ENCODE data around the gene ZIK1. TPM values are rescaled to one million over a fixed set of nuclear protein-coding genes. Genes with fewer than 3 reads are reported as not detected.

Gene ZIK1
- not detected in 2 replicates for total RNA-seq (2014; rRNA removed; shearing (Covaris generic))

GRCh38 chr19:57583521-57584416, at the start of gene ZIK1:
Gene ZIK1 (plus strand): TSS chr19:57584145. CDS start chr19:57584357, 212 bp downstream.
- DNase-seq (ENCODE audit: low spot score), result no peak

GRCh38 chr19:57537953-57538547, 45.9 kb upstream of the ZIK1 start:
- DNase-seq (ENCODE audit: low spot score), result no peak

- DNase-seq (ENCODE audit: low spot score), result no peak
These were observed 37.4 kb upstream of the ZIK1 start for GRCh38 chr19:57546513-57546912.

- no peak for DNase-seq (ENCODE audit: low spot score)
These were observed 31.5 kb upstream of the ZIK1 start for GRCh38 chr19:57552432-57552831.

- DNase-seq (ENCODE audit: low spot score), result no peak
These were observed 26.3 kb upstream of the ZIK1 start for GRCh38 chr19:57557659-57558058.

GRCh38 chr19:57558525-57558924, 25.4 kb upstream of the ZIK1 start:
- DNase-seq (ENCODE audit: low spot score), result no peak

GRCh38 chr19:57559008-57559403, 24.9 kb upstream of the ZIK1 start:
- DNase-seq (ENCODE audit: low spot score), result no peak

GRCh38 chr19:57559404-57560025, 24.4 kb upstream of the ZIK1 start, which contains the start of gene ZNF550:
Gene ZNF550 (minus strand): TSS chr19:57559863. CDS start chr19:57559682, 181 bp downstream.
- peak; percentile 80 for DNase-seq (ENCODE audit: low spot score)

- DNase-seq (ENCODE audit: low spot score), result no peak
These were observed 23.9 kb upstream of the ZIK1 start for GRCh38 chr19:57560049-57560491.

GRCh38 chr19:57563547-57563946, 20.4 kb upstream of the ZIK1 start:
- DNase-seq (ENCODE audit: low spot score), result no peak

GRCh38 chr19:57566396-57567265, 17.3 kb upstream of the ZIK1 start:
- peak; percentile 29 for DNase-seq (ENCODE audit: low spot score)

- DNase-seq (ENCODE audit: low spot score), result no peak
These were observed 13.2 kb upstream of the ZIK1 start for GRCh38 chr19:57570707-57571106.

GRCh38 chr19:57572415-57572947, 11.5 kb upstream of the ZIK1 start:
- no peak for DNase-seq (ENCODE audit: low spot score)

GRCh38 chr19:57576661-57577060, 7.3 kb upstream of the ZIK1 start:
- DNase-seq (ENCODE audit: low spot score), result no peak

GRCh38 chr19:57578487-57579205, 5.3 kb upstream of the ZIK1 start, which contains the start of gene ZNF416:
Gene ZNF416 (minus strand): TSS chr19:57578911. CDS start chr19:57578704, 207 bp downstream.
- peak; percentile 99 for DNase-seq (ENCODE audit: low spot score)

GRCh38 chr19:57583104-57583520, 833 bp upstream of the ZIK1 start:
- DNase-seq (ENCODE audit: low spot score), result no peak

GRCh38 chr19:57587529-57587928, 3.6 kb downstream of the ZIK1 start:
- DNase-seq (ENCODE audit: low spot score), result peak; percentile 96

- no peak for DNase-seq (ENCODE audit: low spot score)
These were observed 15.4 kb downstream of the ZIK1 start for GRCh38 chr19:57599377-57599760.

GRCh38 chr19:57599761-57600383, 15.9 kb downstream of the ZIK1 start, which contains the start of gene ZNF530:
Gene ZNF530 (plus strand): TSS chr19:57599885. CDS start chr19:57604346, 4,461 bp downstream.
- DNase-seq (ENCODE audit: low spot score), result peak; percentile 97

- no peak for DNase-seq (ENCODE audit: low spot score)
These were observed 23.0 kb downstream of the ZIK1 start for GRCh38 chr19:57606931-57607330.
